ENCODE data around the gene TMPRSS3. TPM values are rescaled to one million over a fixed set of nuclear protein-coding genes. Genes with fewer than 3 reads are reported as not detected.

The TMPRSS3 gene
- total RNA-seq, 6 experiments from 2014 or later: 0.22 to 0.97 (median 0.71) TPM

- Histone ChIP-seq H3K36me3 (no peaks in the 10 kb centered on the region), H3K27me3 (no peaks in the 10 kb centered on the region), H3K27ac (no peak overlapping the region), H3K9me3 (no peaks in the 10 kb centered on the region), H3K4me3 (no peak overlapping the region), H3K4me1 (peaks cover 0 to 14% (median 2%) of the 10 kb centered on the region in 4 donors)
- TF ChIP-seq CTCF (IDR thresholded peaks at IDR 0.05) (no peak), POLR2A (IDR thresholded peaks at IDR 0.05) (no peak)
- peak in 1 of 3 donors; percentile 5 for DNase-seq
- WGBS (ENCODE audit: insufficient coverage, low coverage, low lambda C conversion rate, missing lambda C conversion rate): 73% methylated on average over 4 of the region's 8 CpGs
- ATAC-seq: no peak
- intact Hi-C loops (cut with DNase I): no loop called here
Measured at GRCh38 chr21:42384156-42384945, 11.5 kb downstream of the TMPRSS3 start.

- WGBS (ENCODE audit: insufficient coverage, low coverage, low lambda C conversion rate, missing lambda C conversion rate): no CpG with 5 or more reads among the region's 6 CpGs
- intact Hi-C loops (cut with DNase I): no loop called here
Measured at GRCh38 chr21:42383331-42383730, 12.5 kb downstream of the TMPRSS3 start.

GRCh38 chr21:42382915-42383314 is 12.9 kb downstream of the TMPRSS3 start:
- no peaks in the 10 kb centered on the region for H3K27me3 ChIP-seq
- ATAC-seq: no peak
- H3K36me3 ChIP-seq: no peaks in the 10 kb centered on the region
- intact Hi-C loops (cut with DNase I): no loop called here
- H3K9me3 ChIP-seq: no peaks in the 10 kb centered on the region
- no peak overlapping the region for H3K27ac ChIP-seq
- H3K4me1 ChIP-seq: peaks cover 0 to 14% (median 2%) of the 10 kb centered on the region in 4 donors
- TF ChIP-seq POLR2A (IDR thresholded peaks at IDR 0.05) (no peak), CTCF (IDR thresholded peaks at IDR 0.05) (no peak)
- H3K4me3 ChIP-seq: no peak overlapping the region
- WGBS (ENCODE audit: insufficient coverage, low coverage, low lambda C conversion rate, missing lambda C conversion rate): 88% methylated on average over 1 of the region's 6 CpGs
- peak in 1 of 3 donors; percentile 18 for DNase-seq

More at GRCh38 chr21:42383331-42383730, 12.5 kb downstream of the TMPRSS3 start:
- H3K4me3 ChIP-seq: no peak overlapping the region
- DNase-seq (no peak), ATAC-seq (no peak)
- no peaks in the 10 kb centered on the region for H3K36me3 ChIP-seq
- no peaks in the 10 kb centered on the region for H3K9me3 ChIP-seq
- H3K27ac ChIP-seq: no peak overlapping the region
- peaks cover 0 to 14% (median 2%) of the 10 kb centered on the region in 4 donors for H3K4me1 ChIP-seq
- TF ChIP-seq CTCF (IDR thresholded peaks at IDR 0.05) (no peak), POLR2A (IDR thresholded peaks at IDR 0.05) (no peak)
- H3K27me3 ChIP-seq: no peaks in the 10 kb centered on the region

GRCh38 chr21:42381347-42381984 is 14.4 kb downstream of the TMPRSS3 start:
- WGBS (ENCODE audit: insufficient coverage, low coverage, low lambda C conversion rate, missing lambda C conversion rate): 33% methylated on average over 1 of the region's 1 CpG
- Histone ChIP-seq H3K4me3 (no peak overlapping the region), H3K36me3 (no peaks in the 10 kb centered on the region), H3K4me1 (peaks cover 0 to 14% (median 2%) of the 10 kb centered on the region in 4 donors), H3K27me3 (no peaks in the 10 kb centered on the region), H3K9me3 (no peaks in the 10 kb centered on the region), H3K27ac (no peak overlapping the region)
- DNase-seq: peak; percentile 54 to 71 (median 68)
- peak; percentile 76 to 81 (median 79) for ATAC-seq
- TF ChIP-seq POLR2A (IDR thresholded peaks at IDR 0.05): no peak
- peak; percentile 40 to 89 (median 76) for TF ChIP-seq CTCF (IDR thresholded peaks at IDR 0.05)
- intact Hi-C loops (cut with DNase I): no loop called here
